NCI-H446 treated with DMSO at 0.1 percent for 48 hours (cell line): ENCODE data around the gene ADGB.

Experiments
- DNase-seq: peaks from one replicate; lab custom pipeline; 2025; lab: John Stamatoyannopoulos, UW

ADGB gene

GRCh38 chr6:146862508-146862919, 263.7 kb downstream of the ADGB start:
- DNase-seq: no peak

GRCh38 chr6:146864300-146864699, 265.5 kb downstream of the ADGB start:
- no peak for DNase-seq

GRCh38 chr6:146864885-146865284, 266.1 kb downstream of the ADGB start:
- DNase-seq: no peak
